Nephron progenitor cell (in vitro differentiated cells): ENCODE data around the gene PRLR.

Experiments
- DNase-seq: peaks from one replicate; pipeline ENCODE4 v3.0.0; 2021
- H3K27ac Mint-ChIP-seq: 2 replicates; pipeline ENCODE4 v1.8.0; 2021; ENCODE audit warnings: mild to moderate bottlenecking, moderate library complexity, mixed read lengths
- H3K27me3 Mint-ChIP-seq: 2 replicates; pipeline ENCODE4 v1.8.0; 2021; ENCODE audit warnings: mild to moderate bottlenecking, low read depth, mixed read lengths; ENCODE audit not compliant: poor library complexity
- H3K36me3 Mint-ChIP-seq: 2 replicates; pipeline ENCODE4 v1.8.0; 2021; ENCODE audit warnings: low read depth, mixed read lengths
- H3K4me1 Mint-ChIP-seq: 2 replicates; pipeline ENCODE4 v1.8.0; 2021; ENCODE audit warnings: mixed read lengths
- H3K4me3 Mint-ChIP-seq: 2 replicates; pipeline ENCODE4 v1.8.0; 2021; ENCODE audit warnings: mild to moderate bottlenecking, moderate library complexity, mixed read lengths
- H3K9me3 Mint-ChIP-seq: 2 replicates; pipeline ENCODE4 v1.8.0; 2021; ENCODE audit warnings: mild to moderate bottlenecking, moderate library complexity, mixed read lengths
- TF ChIP-seq, protein P1 (sequence below): fragments of 200-600 bp; sonication (generic); IDR thresholded peaks from 2 replicates; pipeline ENCODE4 v1.5.0; 2021; ENCODE audit warnings: antibody characterized with exemption

The PRLR gene

GRCh38 chr5:35263266-35263877, 33.1 kb upstream of the PRLR start:
- DNase-seq, result no peak
- H3K4me1 Mint-ChIP-seq, result no peaks in the 10 kb centered on the region
- H3K36me3 Mint-ChIP-seq, result peaks cover 29% of the 10 kb centered on the region
- H3K9me3 Mint-ChIP-seq, result peaks cover 38% of the 10 kb centered on the region
- peaks cover 2% of the 10 kb centered on the region for H3K27me3 Mint-ChIP-seq
- H3K4me3 Mint-ChIP-seq, result no peak overlapping the region
- TF ChIP-seq, protein P1, sequence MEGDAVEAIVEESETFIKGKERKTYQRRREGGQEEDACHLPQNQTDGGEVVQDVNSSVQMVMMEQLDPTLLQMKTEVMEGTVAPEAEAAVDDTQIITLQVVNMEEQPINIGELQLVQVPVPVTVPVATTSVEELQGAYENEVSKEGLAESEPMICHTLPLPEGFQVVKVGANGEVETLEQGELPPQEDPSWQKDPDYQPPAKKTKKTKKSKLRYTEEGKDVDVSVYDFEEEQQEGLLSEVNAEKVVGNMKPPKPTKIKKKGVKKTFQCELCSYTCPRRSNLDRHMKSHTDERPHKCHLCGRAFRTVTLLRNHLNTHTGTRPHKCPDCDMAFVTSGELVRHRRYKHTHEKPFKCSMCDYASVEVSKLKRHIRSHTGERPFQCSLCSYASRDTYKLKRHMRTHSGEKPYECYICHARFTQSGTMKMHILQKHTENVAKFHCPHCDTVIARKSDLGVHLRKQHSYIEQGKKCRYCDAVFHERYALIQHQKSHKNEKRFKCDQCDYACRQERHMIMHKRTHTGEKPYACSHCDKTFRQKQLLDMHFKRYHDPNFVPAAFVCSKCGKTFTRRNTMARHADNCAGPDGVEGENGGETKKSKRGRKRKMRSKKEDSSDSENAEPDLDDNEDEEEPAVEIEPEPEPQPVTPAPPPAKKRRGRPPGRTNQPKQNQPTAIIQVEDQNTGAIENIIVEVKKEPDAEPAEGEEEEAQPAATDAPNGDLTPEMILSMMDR, result no peak
- no peak overlapping the region for H3K27ac Mint-ChIP-seq

DNA sequence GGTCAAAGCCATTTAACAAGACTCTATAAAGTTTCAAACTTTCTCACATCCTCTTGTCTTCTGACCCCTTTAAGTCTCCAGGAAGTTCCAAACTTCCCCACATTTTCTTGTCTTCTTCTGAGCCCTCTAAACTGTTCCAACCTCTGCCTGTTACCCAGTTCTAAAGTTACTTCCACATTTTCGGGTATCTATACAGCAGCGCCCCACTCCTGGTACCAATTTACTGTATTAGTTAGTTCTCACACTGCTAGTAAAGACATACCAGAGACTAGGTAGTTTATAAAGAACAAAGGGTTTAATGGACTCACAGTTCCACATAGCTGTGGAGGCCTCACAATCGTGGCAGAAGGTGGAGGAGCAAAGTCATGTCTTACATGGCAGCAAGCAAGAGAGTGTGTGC, 23.3 kb upstream of the PRLR start:
- Mint-ChIP-seq H3K36me3 (peaks cover 42% of the 10 kb centered on the region), H3K4me1 (peaks cover 12% of the 10 kb centered on the region), H3K27ac (no peak overlapping the region), H3K27me3 (no peaks in the 10 kb centered on the region), H3K9me3 (peaks cover 79% of the 10 kb centered on the region), H3K4me3 (no peak overlapping the region)
- TF ChIP-seq, protein P1, result no peak
- no peak for DNase-seq

DNA sequence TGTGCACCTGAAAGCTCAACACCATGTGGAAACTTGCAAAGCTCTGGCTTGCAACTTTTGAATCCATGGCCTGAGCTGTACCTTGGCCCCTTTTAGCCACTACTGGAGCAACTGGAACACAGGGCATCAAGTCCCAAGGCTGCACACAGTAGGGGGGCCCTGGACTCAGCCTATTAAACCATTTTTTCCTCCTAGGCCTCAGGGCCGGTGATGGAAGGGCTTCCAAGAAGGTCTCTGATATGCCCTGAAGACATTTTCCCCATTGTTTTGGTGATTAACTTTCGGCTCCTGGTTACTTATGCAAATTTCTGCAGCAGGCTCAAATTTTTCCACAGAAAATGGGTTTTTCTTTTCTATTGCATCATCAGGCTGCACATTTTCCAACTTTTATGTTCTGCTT, 22.7 kb upstream of the PRLR start:
- Mint-ChIP-seq H3K36me3 (peaks cover 43% of the 10 kb centered on the region), H3K4me1 (peaks cover 15% of the 10 kb centered on the region), H3K27me3 (no peaks in the 10 kb centered on the region), H3K4me3 (no peak overlapping the region), H3K27ac (no peak overlapping the region), H3K9me3 (peaks cover 75% of the 10 kb centered on the region)
- TF ChIP-seq, protein P1, result no peak
- no peak for DNase-seq

DNA sequence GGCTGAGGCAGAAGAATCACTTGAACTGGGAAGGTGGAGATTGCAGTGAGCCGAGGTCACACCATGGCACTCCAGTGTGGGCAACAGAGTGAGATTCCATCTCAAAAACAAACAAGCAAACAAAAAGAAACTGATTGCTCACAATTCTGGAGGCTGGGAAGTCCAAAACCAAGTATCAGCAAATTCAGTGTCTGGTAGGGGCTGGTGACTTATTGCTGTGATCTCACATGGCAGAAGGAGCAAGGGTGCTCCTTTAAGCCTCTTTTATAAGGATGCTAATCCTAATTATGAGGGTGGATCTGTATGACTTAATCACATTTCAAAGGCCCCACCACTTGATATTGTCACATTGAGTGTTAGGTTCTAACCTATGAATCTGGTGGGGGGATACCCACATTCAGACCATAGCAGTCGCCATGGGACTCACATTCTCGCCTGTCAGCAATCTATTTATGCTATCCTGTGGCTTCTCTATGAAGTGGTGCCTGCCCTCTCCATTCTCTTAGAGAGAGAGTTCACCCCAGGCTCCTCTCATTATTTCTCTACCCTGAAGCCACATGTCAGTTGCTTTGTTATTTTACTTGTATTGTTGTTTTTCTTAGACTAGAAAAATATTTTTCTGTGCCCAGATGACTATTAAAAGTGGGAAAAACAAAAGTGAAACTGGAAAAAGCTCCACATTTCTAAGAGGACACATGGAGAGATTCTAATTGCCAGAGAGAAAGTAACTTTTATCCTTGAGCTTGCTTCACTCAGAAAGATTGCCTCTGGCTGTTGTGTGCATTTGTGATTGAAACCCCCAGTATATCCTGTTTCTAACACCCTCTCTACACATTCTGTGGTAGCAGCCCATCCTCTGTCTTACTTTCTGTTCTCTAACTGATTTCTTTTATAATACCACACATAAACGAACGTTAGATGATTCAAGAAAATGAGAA, 18.8 kb upstream of the PRLR start:
- no peak for DNase-seq
- peak overlapping the region; percentile 91 for H3K27ac Mint-ChIP-seq

DNA sequence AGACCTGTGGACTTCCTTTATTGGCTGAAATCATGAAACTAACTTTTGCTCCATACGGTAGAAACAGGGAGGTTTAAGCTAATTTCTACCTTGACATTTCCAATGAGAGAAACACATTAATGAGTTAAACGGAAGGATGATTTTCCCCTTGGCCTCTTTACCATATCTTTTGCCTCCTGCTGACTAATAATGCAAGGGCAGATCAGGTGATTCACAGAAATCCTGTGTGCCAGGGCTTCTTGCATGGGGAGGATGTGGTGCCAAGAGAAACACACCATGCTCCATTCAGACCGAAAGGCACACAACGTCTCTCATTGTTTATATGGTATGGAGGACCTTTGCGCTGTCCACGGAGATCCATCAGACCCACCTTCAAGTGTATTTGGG, 17.4 kb upstream of the PRLR start:
- H3K27ac Mint-ChIP-seq, result peak overlapping the region; percentile 99

More for the DNA sequence above, 18.8 kb upstream of the PRLR start:
- Mint-ChIP-seq H3K4me3 (no peak overlapping the region), H3K4me1 (peaks cover 50% of the 10 kb centered on the region), H3K27me3 (no peaks in the 10 kb centered on the region), H3K36me3 (peaks cover 37% of the 10 kb centered on the region), H3K9me3 (peaks cover 51% of the 10 kb centered on the region)
- TF ChIP-seq, protein P1, result no peak

More for the DNA sequence above, 17.4 kb upstream of the PRLR start:
- DNase-seq, result no peak
- peaks cover 24% of the 10 kb centered on the region for H3K36me3 Mint-ChIP-seq
- peak overlapping the region; percentile 38 for H3K4me3 Mint-ChIP-seq
- no peaks in the 10 kb centered on the region for H3K27me3 Mint-ChIP-seq
- TF ChIP-seq, protein P1, result no peak
- peaks cover 37% of the 10 kb centered on the region for H3K9me3 Mint-ChIP-seq
- H3K4me1 Mint-ChIP-seq, result peaks cover 62% of the 10 kb centered on the region
